K562 (cell line): ENCODE results near the gene GLB1L2.

Source experiments
- BCL6 ChIP-seq: fragments of 250-450 bp; sonication (Bioruptor Pico); IDR thresholded peaks from 2 replicates; pipeline ENCODE4 v1.4.0; 2020
- CUX1 ChIP-seq: fragments of 200-800 bp; sonication (Bioruptor generic); IDR thresholded peaks from 2 replicates; pipeline ENCODE4 v1.6.1; 2016; ENCODE audit warnings: missing genetic modification characterization, missing compliant biosample characterization
- E2F5 ChIP-seq: sonication (generic); formaldehyde crosslinking; IDR thresholded peaks from 2 replicates; pipeline ENCODE4 v1.8.0; 2022; ENCODE audit warnings: mild to moderate bottlenecking, missing genetic modification reagents
- E4F1 ChIP-seq: fragments of 250-450 bp; sonication (Bioruptor Pico); IDR thresholded peaks from 2 replicates; pipeline ENCODE4 v1.5.0; 2021; ENCODE audit warnings: mild to moderate bottlenecking, borderline replicate concordance
- ETV6 ChIP-seq, 3 experiments: fragments of 150-350 bp in 1 of 3; sonication (generic) in 1 of 3; formaldehyde crosslinking in 1 of 3; IDR thresholded peaks; 2 replicates each; pipeline versions ENCODE4 v1.6.1 to v1.8.0; 2014 to 2022; ENCODE audit warnings: borderline replicate concordance in 2 of 3, low read depth in 2 of 3, antibody characterized with exemption in 1 of 3, low read length in 1 of 3, mild to moderate bottlenecking in 1 of 3, missing genetic modification reagents in 1 of 3
- LEF1 ChIP-seq: fragments of 450-650 bp; IDR thresholded peaks from 2 replicates; pipeline ENCODE4 v1.6.1; 2016; ENCODE audit warnings: mild to moderate bottlenecking
- POLR2AphosphoS5 ChIP-seq: IDR thresholded peaks from 2 replicates; pipeline ENCODE4 v1.6.1; 2011; ENCODE audit warnings: mild to moderate bottlenecking, low read depth, low read length, moderate library complexity; ENCODE audit not compliant: control insufficient read depth, insufficient read depth
- SP2 ChIP-seq: IDR thresholded peaks from 2 replicates; pipeline ENCODE4 v1.6.1; 2011; ENCODE audit warnings: mild to moderate bottlenecking, low read depth, low read length, moderate library complexity; ENCODE audit not compliant: poor library complexity, severe bottlenecking; ENCODE audit errors: extremely low read depth
- TAF15 ChIP-seq: fragments of 200-400 bp; formaldehyde crosslinking; IDR thresholded peaks from 2 replicates; pipeline ENCODE4 v1.6.1; 2017; ENCODE audit warnings: mild to moderate bottlenecking, low read depth, low read length, moderate library complexity
- ZNF324 ChIP-seq: fragments of 250-450 bp; sonication (Bioruptor Pico); IDR thresholded peaks from 2 replicates; pipeline ENCODE4 v1.4.0; 2020; ENCODE audit warnings: mild to moderate bottlenecking
- TF ChIP-seq, protein P1 (sequence below), 3 experiments: IDR thresholded peaks in 2 of 3; conservative IDR thresholded peaks in 1 of 3; 2 replicates each; pipeline ENCODE4 v1.5.1; 2011 to 2012; ENCODE audit warnings: low read length in 3 of 3, mild to moderate bottlenecking in 3 of 3, control low read depth in 2 of 3, improper control_type of control experiment in 1 of 3, inconsistent platforms in 1 of 3, low read depth in 1 of 3, mixed read lengths in 1 of 3, moderate library complexity in 1 of 3; ENCODE audit not compliant: insufficient read depth in 2 of 3
- TF ChIP-seq, protein P2 (sequence below): sonication (generic); formaldehyde crosslinking; IDR thresholded peaks from 2 replicates; pipeline ENCODE4 v1.8.1; 2023; ENCODE audit warnings: mild to moderate bottlenecking, missing genetic modification reagents

DNA sequence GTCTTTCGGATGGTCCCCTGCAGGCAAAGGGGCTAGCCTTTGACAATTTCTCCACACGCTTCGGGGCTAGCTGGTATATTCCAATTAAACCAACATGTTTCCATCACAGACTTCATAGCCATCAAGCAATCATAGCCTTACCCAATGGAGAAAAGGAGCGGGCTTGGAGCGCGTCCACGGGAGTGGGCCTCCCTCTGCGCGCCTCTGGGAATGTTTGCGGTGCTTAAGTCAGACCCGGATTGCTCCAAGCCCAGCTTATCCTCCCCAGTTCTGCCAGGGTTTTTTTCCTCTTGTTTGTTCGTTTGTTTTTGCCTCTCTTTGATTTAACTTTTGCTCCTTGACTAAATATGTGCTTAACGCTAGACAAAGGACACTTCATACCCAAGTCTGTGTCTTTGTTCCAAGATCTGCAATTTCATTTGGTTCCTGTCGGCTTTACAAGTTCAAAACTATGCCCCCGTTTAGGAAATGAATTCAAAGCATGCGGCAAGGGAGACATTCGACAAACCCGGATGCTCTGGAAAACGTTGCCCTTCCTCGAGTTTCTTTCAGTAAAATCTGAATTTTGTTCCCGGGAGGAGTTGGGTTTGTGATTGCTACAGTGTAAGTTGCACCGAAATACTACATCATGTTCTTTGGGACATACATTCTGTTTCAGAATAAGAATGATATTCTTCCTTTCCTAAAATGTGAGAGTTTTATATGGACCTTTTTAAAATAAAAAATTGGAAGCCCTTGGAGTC, 1.0 kb upstream of the GLB1L2 start:
- TF ChIP-seq E2F5 (CRISPR knock-in tag) = no peak
- TF ChIP-seq E4F1 (CRISPR knock-in tag) = no peak
- no peak for TF ChIP-seq LEF1
- no peak for TF ChIP-seq SP2
- TF ChIP-seq TAF15 = no peak
- TF ChIP-seq CUX1 = no peak
- TF ChIP-seq, protein P1, sequence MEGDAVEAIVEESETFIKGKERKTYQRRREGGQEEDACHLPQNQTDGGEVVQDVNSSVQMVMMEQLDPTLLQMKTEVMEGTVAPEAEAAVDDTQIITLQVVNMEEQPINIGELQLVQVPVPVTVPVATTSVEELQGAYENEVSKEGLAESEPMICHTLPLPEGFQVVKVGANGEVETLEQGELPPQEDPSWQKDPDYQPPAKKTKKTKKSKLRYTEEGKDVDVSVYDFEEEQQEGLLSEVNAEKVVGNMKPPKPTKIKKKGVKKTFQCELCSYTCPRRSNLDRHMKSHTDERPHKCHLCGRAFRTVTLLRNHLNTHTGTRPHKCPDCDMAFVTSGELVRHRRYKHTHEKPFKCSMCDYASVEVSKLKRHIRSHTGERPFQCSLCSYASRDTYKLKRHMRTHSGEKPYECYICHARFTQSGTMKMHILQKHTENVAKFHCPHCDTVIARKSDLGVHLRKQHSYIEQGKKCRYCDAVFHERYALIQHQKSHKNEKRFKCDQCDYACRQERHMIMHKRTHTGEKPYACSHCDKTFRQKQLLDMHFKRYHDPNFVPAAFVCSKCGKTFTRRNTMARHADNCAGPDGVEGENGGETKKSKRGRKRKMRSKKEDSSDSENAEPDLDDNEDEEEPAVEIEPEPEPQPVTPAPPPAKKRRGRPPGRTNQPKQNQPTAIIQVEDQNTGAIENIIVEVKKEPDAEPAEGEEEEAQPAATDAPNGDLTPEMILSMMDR (IDR thresholded peaks at IDR 0.05 in 2 of 3, conservative IDR thresholded peaks at IDR 0.05 in 1 of 3; ENCODE audit: insufficient read depth in 2 of 3, low read depth in 1 of 3, low read length in 3 of 3) = no peak
- no peak for TF ChIP-seq BCL6 (CRISPR knock-in tag)
- TF ChIP-seq ZNF324 (CRISPR knock-in tag) = no peak
- TF ChIP-seq, protein P2, sequence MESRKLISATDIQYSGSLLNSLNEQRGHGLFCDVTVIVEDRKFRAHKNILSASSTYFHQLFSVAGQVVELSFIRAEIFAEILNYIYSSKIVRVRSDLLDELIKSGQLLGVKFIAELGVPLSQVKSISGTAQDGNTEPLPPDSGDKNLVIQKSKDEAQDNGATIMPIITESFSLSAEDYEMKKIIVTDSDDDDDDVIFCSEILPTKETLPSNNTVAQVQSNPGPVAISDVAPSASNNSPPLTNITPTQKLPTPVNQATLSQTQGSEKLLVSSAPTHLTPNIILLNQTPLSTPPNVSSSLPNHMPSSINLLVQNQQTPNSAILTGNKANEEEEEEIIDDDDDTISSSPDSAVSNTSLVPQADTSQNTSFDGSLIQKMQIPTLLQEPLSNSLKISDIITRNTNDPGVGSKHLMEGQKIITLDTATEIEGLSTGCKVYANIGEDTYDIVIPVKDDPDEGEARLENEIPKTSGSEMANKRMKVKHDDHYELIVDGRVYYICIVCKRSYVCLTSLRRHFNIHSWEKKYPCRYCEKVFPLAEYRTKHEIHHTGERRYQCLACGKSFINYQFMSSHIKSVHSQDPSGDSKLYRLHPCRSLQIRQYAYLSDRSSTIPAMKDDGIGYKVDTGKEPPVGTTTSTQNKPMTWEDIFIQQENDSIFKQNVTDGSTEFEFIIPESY (CRISPR knock-in tag) = no peak
- no peak for TF ChIP-seq POLR2AphosphoS5
- no peak for TF ChIP-seq ETV6 (IDR thresholded peaks at IDR 0.05; ENCODE audit: borderline replicate concordance in 1 of 2, low read depth in 2 of 2, low read length in 1 of 2)
- no peak for TF ChIP-seq ETV6 (CRISPR knock-in tag; IDR thresholded peaks at IDR 0.05; ENCODE audit: borderline replicate concordance)
